Stimulated activated CD4-positive, alpha-beta T cell treated with anti-CD3 and anti-CD28 coated beads, TNF-alpha, amount 100 ng/mL, for 4 hours (primary cell): ENCODE measurements around the gene RNF224.

Source experiments
- DNase-seq, 3 experiments: peaks; one replicate each; pipeline ENCODE4 v3.0.0-alpha.2; 2020; ENCODE audit warnings: low read depth in 3 of 3

Gene RNF224

DNA sequence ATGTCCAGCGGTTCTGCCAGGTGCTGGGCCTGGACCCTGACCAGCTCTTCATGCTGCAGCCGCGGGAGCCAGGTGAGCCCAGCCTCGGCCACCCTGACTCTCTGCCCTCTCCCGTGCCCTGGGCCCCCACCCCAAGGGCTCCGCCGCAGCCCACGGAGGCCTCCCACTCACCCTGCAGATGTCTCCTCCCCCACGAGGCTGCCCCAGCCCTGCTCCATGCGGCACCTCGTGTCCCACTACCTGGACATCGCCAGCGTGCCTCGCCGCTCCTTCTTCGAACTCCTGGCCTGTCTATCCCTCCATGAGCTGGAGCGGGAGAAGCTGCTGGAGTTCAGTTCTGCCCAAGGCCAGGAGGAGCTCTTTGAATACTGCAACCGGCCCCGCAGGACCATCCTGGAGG lies 12.7 kb upstream of the RNF224 start:
- no peak for DNase-seq

DNA sequence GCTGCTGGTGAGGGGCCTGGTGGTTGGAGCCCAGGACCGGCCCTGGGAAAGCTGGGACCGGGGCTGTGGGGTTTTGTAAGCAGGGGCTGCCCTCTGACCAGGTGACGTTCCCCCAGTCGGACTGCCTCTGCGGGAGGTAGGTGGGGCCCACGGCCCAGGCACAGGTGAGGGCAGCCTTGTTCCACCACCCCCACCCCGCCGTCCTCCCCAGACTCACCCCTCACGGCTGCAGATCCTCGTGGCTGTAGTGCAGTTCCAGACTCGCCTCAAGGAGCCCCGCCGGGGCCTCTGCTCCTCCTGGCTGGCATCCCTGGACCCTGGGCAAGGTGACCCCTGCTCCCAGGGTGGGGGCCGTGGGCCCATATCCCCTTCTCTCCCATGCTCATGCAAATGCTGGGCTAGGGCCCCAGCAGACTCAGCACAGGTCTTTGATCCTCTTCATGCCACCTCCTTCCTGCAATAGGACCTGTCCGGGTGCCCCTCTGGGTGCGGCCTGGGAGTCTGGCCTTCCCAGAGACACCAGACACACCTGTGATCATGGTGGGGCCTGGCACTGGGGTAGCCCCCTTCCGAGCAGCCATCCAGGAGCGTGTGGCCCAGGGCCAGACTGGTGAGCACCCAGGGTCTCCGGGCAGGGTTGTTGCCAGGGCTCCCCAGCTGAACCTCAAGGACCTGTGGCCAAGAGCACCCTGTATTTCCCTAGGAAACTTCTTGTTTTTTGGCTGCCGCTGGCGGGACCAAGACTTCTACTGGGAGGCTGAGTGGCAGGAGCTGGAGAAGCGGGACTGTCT lies 11.9 kb upstream of the RNF224 start:
- no peak for DNase-seq

DNA sequence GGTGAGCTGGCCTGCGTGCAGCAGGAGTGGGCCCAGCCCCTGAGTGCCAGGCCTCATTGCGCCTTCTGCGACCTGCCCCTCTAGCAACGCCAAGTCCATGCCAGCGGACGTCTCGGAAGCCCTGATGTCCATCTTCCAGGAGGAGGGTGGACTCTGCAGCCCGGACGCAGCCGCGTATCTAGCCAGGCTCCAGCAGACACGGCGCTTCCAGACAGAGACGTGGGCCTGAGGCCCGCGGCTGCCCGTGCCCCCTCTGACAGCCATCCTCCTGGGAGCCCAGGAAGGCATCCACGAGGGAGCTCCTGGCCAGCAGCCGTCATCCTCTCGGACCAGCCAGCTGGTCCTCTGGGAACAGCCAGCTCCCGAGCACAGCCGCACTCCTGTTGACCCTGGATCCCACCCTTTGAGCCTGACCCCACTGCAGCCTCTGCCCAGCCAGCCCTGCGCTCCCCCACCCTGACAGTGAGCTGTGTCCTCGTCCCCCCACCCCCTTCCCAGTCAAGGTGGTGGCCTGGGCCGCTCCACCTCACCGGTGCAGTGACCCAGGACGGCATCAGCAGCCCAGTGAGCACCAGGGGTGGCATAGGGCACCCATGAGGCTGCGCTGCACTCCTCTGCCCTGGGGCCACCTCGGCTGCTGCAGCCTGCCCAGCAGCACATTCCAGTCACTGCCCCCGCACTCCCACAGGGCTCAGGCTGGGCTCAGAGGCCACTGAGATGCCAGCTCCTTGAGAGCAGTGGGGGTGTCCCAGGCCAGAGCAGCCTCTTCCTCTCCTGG lies 10.9 kb upstream of the RNF224 start:
- no peak for DNase-seq

DNA sequence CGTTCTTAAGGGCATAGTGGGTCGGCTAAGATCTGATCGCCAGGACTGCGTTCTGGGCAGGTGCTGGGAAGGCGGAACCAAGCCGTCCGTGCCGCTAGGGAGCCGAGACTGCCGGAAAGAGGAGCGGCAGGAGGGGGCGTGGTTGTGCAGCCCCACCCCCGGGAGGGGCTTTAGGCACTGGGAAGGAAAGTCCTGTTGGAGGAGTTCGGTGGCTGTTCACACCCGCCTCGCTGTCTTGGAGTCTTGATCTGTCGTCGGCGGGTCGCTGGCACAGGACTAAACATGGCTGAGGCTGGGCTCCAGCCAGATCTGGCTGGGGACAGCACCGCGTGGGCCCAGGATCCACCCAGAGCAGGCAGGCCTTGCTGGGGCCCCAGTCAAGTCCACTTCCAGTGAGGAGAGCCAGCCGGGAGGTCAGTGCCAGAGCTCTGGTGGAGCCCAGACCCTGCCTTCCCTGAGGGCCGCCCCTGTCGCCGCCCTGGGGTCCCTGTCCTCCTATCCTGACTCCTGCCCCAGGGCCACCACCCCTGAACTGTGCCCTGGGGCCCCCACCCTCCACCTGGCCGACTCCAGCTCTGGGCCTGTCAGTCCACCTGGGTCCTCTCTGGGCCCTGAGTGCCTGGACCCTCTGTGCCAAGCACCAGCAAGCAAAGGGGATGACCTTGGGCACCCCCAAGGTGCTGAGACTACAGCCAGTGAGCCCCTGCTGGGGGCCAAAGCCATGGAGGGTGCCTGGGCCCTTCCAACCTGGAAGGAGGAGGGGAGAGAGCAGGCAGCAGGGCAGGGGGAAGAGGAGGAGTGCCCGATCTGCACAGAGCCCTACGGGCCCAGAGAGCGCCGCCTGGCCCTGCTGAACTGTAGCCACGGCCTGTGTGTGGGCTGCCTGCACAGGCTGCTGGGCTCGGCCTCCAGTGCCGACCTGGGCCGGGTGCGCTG lies 9.8 kb upstream of the RNF224 start:
- no peak for DNase-seq

DNA sequence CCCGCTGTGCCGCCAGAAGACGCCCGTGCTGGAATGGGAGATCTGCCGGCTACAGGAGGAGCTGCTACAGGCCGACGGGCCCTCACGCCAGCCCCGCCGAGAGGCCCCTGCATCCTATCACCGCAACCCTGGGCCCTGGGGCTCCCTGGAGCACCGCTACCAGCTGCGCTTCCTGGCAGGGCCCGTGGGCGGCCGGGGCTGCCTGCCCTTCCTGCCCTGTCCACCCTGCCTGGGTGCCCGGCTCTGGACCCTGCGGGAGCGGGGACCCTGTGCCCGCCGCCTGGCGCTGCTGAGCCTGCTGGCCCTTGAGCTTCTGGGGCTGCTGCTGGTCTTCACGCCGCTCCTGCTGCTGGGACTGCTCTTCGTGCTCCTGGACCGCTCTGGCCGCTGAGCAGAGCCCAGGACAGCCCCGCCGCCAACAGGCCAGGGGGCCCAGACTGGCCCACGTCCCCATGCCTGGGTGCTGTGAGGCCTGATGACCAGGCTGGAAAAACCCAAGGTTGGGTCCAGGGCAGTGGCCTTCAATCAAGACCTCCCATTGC lies 9.0 kb upstream of the RNF224 start:
- DNase-seq = no peak

DNA sequence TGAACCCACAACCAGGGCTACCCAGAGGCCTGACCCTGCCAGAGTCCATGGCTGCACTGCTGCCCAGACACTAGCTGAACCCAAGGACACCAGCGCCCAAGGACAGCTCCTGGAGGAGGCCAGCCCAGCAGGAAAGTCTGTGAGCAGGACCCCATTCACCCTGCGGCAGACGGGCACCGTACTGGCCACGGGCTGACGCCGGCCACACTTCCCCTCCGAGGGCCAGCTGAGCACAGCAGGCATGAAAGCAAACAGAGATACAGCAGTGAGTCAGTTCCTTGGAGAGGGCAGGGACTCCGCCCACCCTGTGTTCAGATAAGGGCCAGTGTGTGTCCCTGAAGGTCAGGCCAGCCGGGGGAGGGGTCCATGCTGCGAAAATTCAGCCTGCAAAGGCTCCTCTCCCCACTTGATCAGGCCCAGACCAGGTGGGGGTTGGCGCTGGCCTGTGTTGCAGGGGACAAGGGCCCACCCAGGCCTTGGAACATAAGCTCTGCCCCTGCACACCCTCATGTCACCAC lies 8.5 kb upstream of the RNF224 start:
- DNase-seq = no peak

DNA sequence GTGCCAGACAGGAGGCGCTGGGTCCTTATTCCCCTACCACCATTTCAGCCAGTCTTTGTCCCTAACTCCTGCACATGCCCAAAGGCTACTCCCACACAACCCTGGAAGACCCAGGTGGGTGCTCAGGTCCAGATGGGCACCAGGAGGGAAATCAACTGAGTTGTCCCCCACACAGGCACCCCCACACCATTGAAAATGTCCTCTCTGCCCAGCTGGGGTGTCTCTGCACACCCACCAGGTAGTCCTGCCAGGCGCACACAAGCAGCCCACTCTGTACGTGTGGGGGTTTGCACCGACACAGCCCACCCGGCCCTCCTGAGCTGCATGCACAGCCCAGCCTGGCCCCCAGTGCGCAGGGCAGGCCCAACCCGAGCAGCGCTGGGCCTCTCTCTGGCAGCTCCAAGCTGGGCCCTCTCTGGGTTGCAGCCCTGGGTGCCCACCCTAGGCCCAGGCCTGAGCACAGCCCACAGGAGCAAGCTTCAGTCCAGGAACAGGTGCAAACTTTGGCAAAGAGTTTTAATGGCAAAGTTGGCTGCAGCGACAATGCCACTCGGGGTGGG lies 7.5 kb upstream of the RNF224 start:
- DNase-seq = no peak

DNA sequence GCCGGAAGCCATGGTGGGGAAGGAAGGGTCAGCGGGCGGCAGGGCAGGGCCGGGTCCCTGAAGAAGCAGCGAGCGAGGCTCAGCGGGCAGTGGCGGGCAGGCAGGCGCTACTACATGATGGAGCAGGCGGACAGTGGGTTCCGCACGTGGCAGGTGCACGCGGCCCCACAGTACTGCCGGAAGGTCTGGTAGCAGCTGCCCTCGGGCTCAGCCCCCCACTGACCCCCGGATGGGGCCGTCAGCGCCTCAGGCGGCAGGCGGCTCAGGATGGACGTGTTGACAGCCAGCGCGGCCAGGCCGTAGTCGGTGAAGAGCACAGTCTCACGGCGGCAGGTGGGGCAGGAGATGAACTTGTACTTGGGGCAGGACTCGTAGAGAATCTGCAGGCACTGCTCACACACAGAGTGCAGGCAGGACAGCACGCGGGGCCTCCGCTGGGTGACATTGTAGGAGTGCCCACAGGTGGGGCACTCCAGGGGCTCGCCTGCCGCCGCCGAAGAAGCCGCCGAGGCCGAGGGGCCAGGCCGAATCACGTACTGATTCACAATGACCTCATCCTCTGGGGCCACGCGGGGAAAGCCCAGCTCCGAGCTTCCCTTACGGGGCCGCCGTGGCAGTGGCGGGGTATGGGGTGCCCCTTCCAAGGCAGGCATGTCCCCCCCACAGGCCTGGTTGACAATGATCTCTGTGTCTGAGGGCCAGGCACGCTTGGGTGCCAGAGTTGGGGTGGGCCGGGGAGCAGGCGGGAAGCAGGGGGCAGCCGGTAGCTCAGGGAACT lies 6.8 kb upstream of the RNF224 start:
- no peak for DNase-seq

DNA sequence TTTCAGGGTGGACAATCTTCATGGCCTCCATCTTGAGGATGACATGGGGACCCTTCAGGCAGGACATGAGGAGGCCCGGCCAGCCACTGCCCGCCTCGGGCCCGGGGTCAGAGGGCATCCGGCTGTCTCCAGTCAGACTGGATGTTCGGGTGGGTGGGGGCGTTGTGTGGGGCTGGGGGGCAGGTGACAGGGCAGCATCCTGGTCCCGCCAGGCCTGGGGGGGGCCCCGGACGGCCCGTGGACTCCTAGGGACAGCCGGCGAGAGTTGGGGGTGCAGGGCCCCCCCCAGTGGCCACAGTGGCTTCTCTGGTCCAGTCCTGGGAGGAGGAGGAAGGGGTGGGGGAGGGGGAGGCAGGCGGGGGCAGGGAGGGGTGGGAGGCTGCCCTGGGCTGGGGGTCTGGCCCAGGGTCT lies 6.2 kb upstream of the RNF224 start:
- DNase-seq = no peak

DNA sequence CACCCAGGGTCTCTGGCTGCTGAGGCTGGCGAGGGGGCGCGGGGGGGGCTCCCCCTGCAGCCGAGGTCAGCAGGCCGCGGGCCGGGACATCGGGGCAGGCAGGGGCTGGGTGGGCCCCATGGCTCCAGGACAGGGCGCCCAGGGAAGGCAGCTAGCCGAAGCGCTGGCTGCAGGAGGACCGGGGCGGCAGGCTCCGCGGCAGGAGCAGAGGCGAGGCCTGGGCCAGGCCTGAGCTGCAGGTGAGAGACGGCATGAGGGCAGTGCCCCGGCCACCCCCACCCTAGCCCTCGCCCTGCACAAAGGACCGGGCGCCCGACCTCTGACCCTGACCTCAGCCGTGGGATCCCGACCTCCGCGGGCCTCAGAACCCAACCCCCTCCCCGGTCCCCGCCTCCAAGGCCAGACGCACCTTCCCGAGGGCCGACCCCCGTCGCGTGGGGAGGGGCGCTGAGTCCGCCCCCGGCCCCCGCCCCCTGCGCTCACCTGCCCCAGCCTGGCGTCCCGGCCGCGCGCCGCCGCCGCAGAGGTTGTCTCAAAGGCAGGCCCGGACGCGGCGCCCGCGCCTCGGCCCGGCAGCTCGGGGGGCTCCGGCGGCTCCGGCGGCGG lies 5.7 kb upstream of the RNF224 start:
- no peak for DNase-seq

DNA sequence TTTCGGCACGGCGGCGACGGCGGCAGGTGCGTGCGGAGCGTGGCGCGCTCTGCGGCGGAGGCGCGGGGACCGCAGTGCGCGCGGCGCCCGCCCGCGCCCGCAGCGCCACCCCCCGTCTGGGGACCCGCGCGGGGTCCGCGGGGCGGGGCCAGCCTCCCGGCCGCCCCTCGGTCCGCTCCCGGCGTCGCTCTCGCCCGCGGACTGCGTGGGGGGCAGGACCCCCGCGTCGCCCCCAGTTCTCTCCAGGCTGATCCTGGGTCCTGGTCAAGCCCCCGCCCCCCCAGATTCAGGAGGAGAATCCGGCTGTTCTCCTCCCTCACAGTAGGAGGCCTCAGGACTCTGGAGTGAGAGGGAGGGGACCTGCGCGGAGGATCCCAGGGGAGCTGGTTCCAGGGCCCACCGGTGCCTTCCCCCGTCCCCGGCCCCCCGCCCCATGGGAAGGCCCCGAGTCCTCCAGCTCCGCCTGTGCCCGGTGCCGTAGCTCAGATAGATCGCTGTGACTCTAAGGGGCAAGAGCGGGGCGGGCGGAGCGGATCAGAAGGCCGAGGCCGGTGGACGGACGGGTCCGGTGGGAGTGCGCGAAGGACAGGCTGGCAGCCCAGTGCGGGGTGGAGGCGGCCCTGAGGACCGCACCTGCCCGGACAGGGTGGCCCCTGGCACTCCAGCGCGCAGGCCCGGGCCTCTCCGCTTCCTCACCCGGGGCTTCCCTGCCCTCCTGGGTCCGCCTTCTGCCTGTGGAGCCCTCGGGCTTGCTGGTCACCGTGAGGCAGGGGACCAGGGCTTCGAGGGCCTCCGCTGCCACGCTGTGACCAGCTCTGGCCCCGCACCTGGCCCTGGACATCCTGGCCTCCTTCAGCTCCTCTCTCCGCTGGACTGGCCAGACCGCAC lies 4.9 kb upstream of the RNF224 start, which contains the start of gene RNF208:
RNF208 (minus strand) TSS at position 51 of the 888 bp plus-strand sequence. CDS start 1,028 bp downstream, outside the sequence.
- DNase-seq = no peak

DNA sequence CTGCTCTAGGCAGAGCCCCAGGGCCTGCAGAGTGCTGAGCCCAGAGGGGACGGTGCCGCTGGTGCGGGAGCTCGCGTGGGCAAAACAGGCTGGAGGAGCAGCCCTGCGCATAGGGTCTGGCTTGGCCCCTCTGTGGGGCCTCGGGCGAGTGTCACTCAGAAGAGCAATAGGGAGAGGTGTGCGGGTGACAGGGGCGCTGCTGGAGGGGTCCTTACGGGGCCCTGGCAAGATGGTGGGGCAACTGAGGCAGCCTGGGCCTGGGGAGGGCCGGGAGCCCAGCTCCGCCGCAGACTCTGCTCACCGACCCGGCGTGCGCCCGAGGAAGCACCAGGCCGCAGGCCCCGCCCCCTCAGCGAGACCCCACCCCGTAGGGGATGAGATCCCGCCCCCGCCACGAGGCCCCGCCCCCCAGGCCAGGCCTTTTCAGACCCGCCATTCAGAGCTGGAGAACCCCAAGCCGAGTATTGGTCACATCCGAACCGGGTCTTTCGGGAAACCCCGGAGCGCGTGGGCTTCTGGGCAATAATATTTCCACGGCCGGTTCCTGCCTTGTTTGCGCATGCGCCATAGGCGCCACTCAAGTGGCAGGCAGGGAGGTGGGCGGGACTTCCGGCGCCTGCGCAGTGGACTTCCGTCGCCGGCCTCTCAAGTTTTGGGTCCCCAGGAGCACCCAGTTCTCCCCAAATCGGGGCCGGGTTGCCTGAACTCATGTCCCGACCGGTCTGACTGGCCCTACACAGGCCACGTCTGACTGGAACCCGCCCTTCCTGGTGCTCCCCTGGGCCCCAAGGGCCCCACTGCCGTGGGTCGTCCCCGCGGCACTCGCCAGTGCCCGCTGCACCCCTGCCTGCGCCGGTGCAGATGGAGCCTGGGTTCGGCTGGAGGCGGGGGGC lies 4.0 kb upstream of the RNF224 start:
- DNase-seq = peak; percentile 98 to 99 (median 98)

DNA sequence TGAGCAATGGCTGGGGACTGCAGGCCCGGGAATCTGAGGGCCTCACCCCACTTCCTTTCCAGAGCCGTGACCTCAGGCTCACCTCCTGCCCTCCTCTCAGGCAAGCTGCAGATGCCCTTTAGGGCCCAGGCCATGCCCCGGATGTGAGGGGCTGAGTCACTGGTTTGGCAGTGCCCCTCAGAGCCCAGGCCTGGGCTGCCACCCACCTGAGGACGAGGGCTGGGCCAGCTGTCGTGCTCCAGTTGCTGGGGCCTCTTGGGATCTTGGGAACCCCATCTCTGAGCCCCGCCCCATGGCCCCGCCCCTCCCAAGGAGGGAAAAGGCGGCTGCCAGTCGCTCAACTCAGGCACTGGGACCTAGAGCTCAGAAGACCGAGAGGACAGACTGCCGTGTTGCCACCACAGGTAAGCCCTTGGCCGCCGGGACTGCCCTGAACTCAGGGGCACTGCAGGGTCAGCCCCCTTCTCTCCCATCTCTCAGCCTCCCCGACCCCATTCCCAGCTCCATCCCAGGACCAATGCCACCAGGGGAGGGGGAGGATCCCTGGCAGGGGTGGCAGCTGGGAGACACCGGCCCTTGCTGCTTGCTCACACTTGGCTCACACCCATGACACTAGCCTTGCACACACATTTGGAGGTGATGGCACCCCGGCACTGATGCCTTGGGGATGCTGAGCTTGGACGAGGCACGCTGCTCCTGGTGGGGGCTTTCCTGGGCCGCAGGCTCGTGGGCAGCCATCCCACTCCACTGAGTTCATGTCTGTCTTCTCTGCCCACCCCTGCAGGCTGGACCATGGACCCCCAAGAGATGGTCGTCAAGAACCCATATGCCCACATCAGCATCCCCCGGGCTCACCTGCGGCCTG lies 2.2 kb upstream of the RNF224 start, which contains the start of gene CYSRT1:
CYSRT1 (plus strand) TSS at position 345 of the 865 bp plus-strand sequence; CDS start at position 793, 448 bp downstream.
- no peak for DNase-seq

DNA sequence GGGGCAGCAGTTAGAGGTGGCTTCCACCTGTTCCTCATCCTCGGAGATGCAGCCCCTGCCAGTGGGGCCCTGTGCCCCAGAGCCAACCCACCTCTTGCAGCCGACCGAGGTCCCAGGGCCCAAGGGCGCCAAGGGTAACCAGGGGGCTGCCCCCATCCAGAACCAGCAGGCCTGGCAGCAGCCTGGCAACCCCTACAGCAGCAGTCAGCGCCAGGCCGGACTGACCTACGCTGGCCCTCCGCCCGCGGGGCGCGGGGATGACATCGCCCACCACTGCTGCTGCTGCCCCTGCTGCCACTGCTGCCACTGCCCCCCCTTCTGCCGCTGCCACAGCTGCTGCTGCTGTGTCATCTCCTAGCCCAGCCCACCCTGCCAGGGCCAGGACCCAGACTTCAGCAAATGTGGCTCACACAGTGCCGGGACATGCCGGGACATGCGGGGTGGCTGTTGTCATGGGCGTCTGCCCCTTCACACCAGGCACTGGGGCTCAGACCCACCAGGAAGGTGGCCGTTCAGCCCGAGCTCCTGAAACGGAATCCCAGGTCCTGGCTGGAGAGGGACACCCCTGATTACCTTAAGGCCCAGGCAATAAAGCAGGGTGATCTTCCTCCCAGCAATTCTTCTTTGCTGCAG lies 1.5 kb upstream of the RNF224 start:
- no peak for DNase-seq

DNA sequence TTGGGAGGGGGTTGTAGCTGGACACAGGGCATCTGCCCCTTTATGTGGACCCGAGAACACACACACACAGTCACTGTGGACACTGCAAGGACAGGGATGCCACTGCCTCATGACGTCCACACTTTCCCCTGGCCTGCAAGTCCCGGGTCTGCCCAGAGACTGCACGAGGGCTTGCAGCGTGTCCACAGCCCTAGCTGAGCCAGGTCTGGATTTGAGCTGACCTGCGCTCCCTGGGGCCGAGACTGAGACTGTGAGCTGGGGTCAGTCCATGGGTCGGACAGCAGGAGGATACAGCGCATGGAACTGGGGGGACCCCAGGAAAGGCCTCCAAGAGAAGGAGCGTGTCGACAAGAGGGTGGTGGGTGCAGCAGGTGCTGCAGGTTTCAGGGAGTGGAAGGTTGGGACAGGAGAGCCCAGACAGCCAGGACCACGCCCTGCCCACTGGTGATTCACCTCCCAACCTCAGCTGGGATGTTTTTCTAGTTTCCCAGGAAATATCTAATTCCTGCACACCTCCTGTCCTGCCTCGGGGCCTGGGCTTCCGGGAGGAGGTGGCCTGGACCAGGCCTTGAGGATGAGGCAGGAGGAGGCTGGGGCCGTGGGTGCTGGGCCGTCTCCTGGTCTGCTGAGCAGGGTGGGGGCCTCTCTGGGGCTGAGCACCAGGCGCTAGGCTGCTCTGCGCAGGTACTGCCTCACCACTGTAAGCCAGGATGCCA lies 806 bp upstream of the RNF224 start:
- DNase-seq = no peak
